GM12892 (cell line): ENCODE results near the gene PPP2R3B.

Source experiments
- POLR2A ChIP-seq: IDR thresholded peaks from 2 replicates; pipeline ENCODE4 v1.6.1; 2011; ENCODE audit warnings: low read depth, low read length, control low read depth
- TAF1 ChIP-seq: IDR thresholded peaks from 2 replicates; pipeline ENCODE4 v1.6.1; 2011; ENCODE audit warnings: low read depth, mild to moderate bottlenecking, control low read depth, low read length, borderline replicate concordance

DNA sequence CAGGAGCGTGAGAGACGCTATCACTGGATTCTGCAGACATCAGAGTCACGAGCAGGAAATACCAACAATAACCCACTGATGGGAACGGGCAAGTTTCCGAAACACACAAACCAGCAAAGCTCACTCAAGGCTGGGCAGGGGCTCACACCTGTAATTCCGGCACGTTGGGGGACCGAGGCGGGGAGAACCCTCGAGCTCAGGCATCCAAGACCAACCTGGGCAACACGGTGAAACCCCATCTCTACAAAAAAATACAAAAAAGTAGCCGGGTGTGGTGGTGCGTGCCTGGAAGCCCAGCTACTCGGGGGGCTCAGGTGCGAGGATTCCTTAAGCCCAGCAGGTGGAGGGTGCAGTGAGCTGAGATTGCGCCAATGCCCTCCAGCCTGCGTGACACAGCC lies 51.0 kb downstream of the PPP2R3B start:
- TF ChIP-seq POLR2A (no peak), TAF1 (no peak)
